Esophagus (tissue), 2 donors: ENCODE measurements around the gene RNF144B. TPM values are rescaled to one million over a fixed set of nuclear protein-coding genes. Genes with fewer than 3 reads are reported as not detected.
"Not testable (repeated sequence)": the region's sequence is repeated elsewhere in the genome, so short reads cannot be mapped to it uniquely, and the experiment has no call there.

Source experiments
- H3K27ac ChIP-seq, 2 donors: one replicate each; pipeline ENCODE4 v1.5.1; 2013; ENCODE audit warnings: low read depth in 2 of 2, mild to moderate bottlenecking in 2 of 2, inconsistent platforms in 1 of 2, low read length in 1 of 2, moderate library complexity in 1 of 2
- H3K27me3 ChIP-seq, 2 donors: one replicate each; pipeline ENCODE4 v1.6.1; 2013; ENCODE audit warnings: low read length in 2 of 2, control low read depth in 1 of 2, mild to moderate bottlenecking in 1 of 2; ENCODE audit not compliant: insufficient read depth in 2 of 2, control insufficient read depth in 1 of 2
- H3K36me3 ChIP-seq, 2 donors: one replicate each; pipeline ENCODE4 v1.6.1; 2013; ENCODE audit warnings: low read length in 1 of 2; ENCODE audit not compliant: control insufficient read depth in 2 of 2, insufficient read depth in 2 of 2
- H3K4me1 ChIP-seq, 2 donors: one replicate each; pipeline ENCODE4 v1.6.1; 2013; ENCODE audit warnings: low read length in 1 of 2; ENCODE audit not compliant: control insufficient read depth in 2 of 2, insufficient read depth in 2 of 2
- H3K4me3 ChIP-seq, 2 donors: one replicate each; pipeline ENCODE4 v1.5.1; 2013; ENCODE audit warnings: low read length in 2 of 2, mild to moderate bottlenecking in 2 of 2, low read depth in 1 of 2, moderate library complexity in 1 of 2
- H3K9me3 ChIP-seq, 2 donors: one replicate each; pipeline ENCODE4 v1.6.1; 2013; ENCODE audit warnings: mild to moderate bottlenecking in 2 of 2, low read depth in 1 of 2, low read length in 1 of 2, moderate library complexity in 1 of 2; ENCODE audit not compliant: control insufficient read depth in 2 of 2, insufficient read depth in 1 of 2
- whole genome bisulfite sequencing, 2 donors: extraction: QIAGEN DNeasy Blood & Tissue Kit; methylation state at CpG; one replicate each; pipeline ENCODE4 v1.1.7; 2013; 5-methylcytosine and 5-hydroxymethylcytosine counted together
- polyA plus RNA-seq, 2 donors: library from polyadenylated mRNA; stranded (reverse); fragments of 200-250 nt; gene quantifications; one replicate each; pipeline ENCODE4 v1.2.3, GENCODE V29; 2013
- donor health status: healthy with polysubstance abuse.
- donor health status: Bipolar disorder and iron deficiency.

Gene RNF144B
- polyA plus RNA-seq, 2 donors = 5.4 to 6.5 TPM

- Histone ChIP-seq H3K9me3 (no peaks in the 10 kb centered on the region), H3K27ac (no peak overlapping the region), H3K27me3 (no peaks in the 10 kb centered on the region), H3K4me1 (peaks cover 0 to 3% of the 10 kb centered on the region in 2 donors), H3K36me3 (no peaks in the 10 kb centered on the region), H3K4me3 (no peak overlapping the region)
- 81 to 83% methylated on average over 3 of the region's 3 CpGs for WGBS, 2 donors
Observed at GRCh38 chr6:18350712-18351111, 36.4 kb upstream of the RNF144B start.

- peaks cover 0 to 3% of the 10 kb centered on the region in 2 donors for H3K4me1 ChIP-seq
- no peaks in the 10 kb centered on the region for H3K36me3 ChIP-seq
- no peaks in the 10 kb centered on the region for H3K27me3 ChIP-seq
- no peak overlapping the region for H3K4me3 ChIP-seq
- H3K9me3 ChIP-seq = no peaks in the 10 kb centered on the region
- no peak overlapping the region for H3K27ac ChIP-seq
- WGBS, 2 donors = 91 to 95% methylated on average over 4 of the region's 4 CpGs
Observed at GRCh38 chr6:18352001-18352400, 35.1 kb upstream of the RNF144B start.

GRCh38 chr6:18352842-18353241, 34.3 kb upstream of the RNF144B start:
- 33 to 60% methylated on average over 2 of the region's 2 CpGs for WGBS, 2 donors
- Histone ChIP-seq H3K27ac (peak overlapping the region in 1 of 2 donors; percentile 4), H3K4me1 (peaks cover 0 to 3% of the 10 kb centered on the region in 2 donors), H3K4me3 (no peak overlapping the region), H3K27me3 (no peaks in the 10 kb centered on the region), H3K36me3 (no peaks in the 10 kb centered on the region), H3K9me3 (no peaks in the 10 kb centered on the region)

GRCh38 chr6:18353251-18353650, 33.9 kb upstream of the RNF144B start:
- no peaks in the 10 kb centered on the region for H3K27me3 ChIP-seq
- H3K36me3 ChIP-seq = no peaks in the 10 kb centered on the region
- 36 to 78% methylated on average over 2 of the region's 2 CpGs for WGBS, 2 donors
- peaks cover 0 to 3% of the 10 kb centered on the region in 2 donors for H3K4me1 ChIP-seq
- no peaks in the 10 kb centered on the region for H3K9me3 ChIP-seq
- H3K4me3 ChIP-seq = no peak overlapping the region
- peak overlapping the region in 1 of 2 donors; percentile 4 for H3K27ac ChIP-seq

DNA sequence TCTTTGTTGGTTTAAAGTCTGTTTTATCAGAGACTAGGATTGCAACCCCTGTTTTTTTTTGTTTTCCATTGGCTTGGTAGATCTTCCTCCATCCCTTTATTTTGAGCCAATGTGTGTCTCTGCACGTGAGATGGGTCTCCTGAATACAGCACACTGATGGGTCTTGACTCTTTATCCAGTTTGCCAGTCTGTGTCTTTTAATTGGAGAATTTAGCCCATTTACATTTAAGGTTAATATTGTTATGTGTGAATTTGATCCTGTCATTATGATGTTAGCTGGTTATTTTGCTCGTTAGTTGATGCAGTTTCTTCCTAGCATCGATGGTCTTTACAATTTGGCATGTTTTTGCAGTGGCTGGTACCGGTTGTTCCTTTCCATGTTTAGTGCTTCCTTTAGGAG, 29.6 kb upstream of the RNF144B start:
- not testable (repeated sequence) for H3K27me3 ChIP-seq, H3K4me1 ChIP-seq, H3K9me3 ChIP-seq, H3K27ac ChIP-seq, H3K36me3 ChIP-seq, H3K4me3 ChIP-seq
- 70 to 95% methylated on average over 1 to 2 of the region's 4 CpGs for WGBS, 2 donors

DNA sequence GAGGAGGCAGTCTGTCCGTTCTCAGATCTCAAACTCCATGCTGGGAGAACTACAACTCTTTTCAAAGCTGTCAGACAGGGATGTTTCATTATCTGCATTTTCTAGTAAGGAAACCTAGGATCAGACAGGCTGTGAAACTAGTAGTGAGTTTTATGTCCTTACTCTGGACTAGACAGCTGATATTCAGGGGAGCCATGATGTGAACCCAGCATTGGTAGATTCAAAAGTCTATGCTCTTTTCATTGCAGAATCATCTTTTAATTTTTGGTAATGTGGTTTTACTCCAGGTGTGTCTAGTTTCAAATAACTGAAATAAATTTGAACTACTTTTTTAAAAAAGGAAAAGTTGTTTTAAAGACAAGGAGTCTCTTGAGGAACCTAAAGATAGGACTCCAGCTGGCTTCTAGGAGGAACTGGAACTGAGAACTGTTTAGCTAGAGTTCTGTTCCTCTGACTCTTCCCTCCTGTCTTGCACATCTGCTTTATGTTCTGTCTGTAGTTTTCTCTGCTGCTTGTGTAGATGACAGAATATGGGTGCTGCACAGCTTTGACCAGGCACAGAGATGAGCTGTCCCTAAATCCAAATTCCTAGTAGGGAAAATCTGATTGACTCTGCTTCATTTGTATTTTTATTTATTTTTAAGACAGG, 27.8 kb upstream of the RNF144B start:
- Histone ChIP-seq H3K4me1 (no peaks in the 10 kb centered on the region), H3K9me3 (no peaks in the 10 kb centered on the region), H3K27ac (no peak overlapping the region), H3K27me3 (no peaks in the 10 kb centered on the region), H3K4me3 (no peak overlapping the region), H3K36me3 (no peaks in the 10 kb centered on the region)
- 75 to 77% methylated on average over 1 of the region's 1 CpG for WGBS, 2 donors

GRCh38 chr6:18360188-18360587, 27.0 kb upstream of the RNF144B start:
- Histone ChIP-seq H3K27ac (peak overlapping the region in 1 of 2 donors; percentile 36), H3K4me3 (no peak overlapping the region), H3K9me3 (no peaks in the 10 kb centered on the region), H3K36me3 (no peaks in the 10 kb centered on the region), H3K27me3 (no peaks in the 10 kb centered on the region), H3K4me1 (no peaks in the 10 kb centered on the region)
- WGBS, 2 donors = 74 to 79% methylated on average over 1 of the region's 1 CpG

DNA sequence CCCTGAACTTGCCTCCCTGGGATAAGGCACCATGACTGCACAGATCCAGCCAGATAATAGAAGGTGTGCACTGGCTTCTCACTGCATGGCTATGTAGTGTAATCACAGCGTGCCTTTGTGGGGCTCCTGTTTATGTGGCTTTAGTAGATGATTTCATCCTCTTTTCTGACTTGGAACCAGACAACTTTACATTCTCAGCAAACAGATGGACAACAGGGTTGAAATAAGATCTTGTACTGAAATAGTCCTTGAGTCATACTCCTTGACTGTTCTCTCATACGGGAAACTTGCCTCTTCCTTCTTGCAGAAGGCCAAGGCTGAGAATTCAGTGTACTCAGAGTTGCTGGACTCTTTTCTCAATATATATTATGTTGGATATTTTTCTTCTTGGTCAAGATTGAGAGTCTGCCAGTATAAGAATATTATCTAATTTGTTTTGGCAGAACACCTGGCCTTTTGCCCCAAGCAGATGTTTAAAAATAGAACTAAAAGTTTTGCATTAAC, 25.0 kb upstream of the RNF144B start:
- Histone ChIP-seq H3K27me3 (no peaks in the 10 kb centered on the region), H3K36me3 (no peaks in the 10 kb centered on the region), H3K27ac (peak overlapping the region in 1 of 2 donors; percentile 22), H3K4me3 (no peak overlapping the region), H3K9me3 (peaks cover 0 to 2% of the 10 kb centered on the region in 2 donors), H3K4me1 (no peaks in the 10 kb centered on the region)
- WGBS, 2 donors = 34 to 35% methylated on average over 2 of the region's 2 CpGs

GRCh38 chr6:18363746-18364145, 23.4 kb upstream of the RNF144B start:
- H3K4me1 ChIP-seq = no peaks in the 10 kb centered on the region
- peaks cover 0 to 2% of the 10 kb centered on the region in 2 donors for H3K9me3 ChIP-seq
- no peak overlapping the region for H3K27ac ChIP-seq
- no peaks in the 10 kb centered on the region for H3K27me3 ChIP-seq
- WGBS, 2 donors = 90% methylated on average over 5 of the region's 5 CpGs
- no peak overlapping the region for H3K4me3 ChIP-seq
- no peaks in the 10 kb centered on the region for H3K36me3 ChIP-seq

- not testable (repeated sequence) for H3K36me3 ChIP-seq, H3K27ac ChIP-seq, H3K4me3 ChIP-seq, H3K27me3 ChIP-seq, H3K9me3 ChIP-seq, H3K4me1 ChIP-seq
- WGBS, 2 donors = 87 to 91% methylated on average over 2 of the region's 2 CpGs
Observed at GRCh38 chr6:18364561-18364960, 22.6 kb upstream of the RNF144B start.
